Measurements from ENCODE around the gene DVL1. TPM values are rescaled to one million over a fixed set of nuclear protein-coding genes. Genes with fewer than 3 reads are reported as not detected.

DVL1 gene
- total and polyA plus RNA-seq, 10 of the 15 experiments (the other 5 are each of a cell fraction or from before 2014, with no cell fraction given), result 0.10 to 31.1 (median 4.6) TPM

- no peak for TF ChIP-seq E2F8 (IDR thresholded peaks at IDR 0.05; ENCODE audit: low read depth, partially characterized antibody)
- no peak for TF ChIP-seq IRF5 (IDR thresholded peaks at IDR 0.05; ENCODE audit: borderline replicate concordance)
- TF ChIP-seq CTCF (IDR thresholded peaks at IDR 0.05 in 2 of 3, conservative IDR thresholded peaks at IDR 0.05 in 1 of 3; ENCODE audit: control insufficient read depth in 2 of 3, extremely low read depth in 1 of 3, insufficient read depth in 1 of 3, low read depth in 3 of 3, low read length in 3 of 3), result no peak
- TF ChIP-seq JUND (IDR thresholded peaks at IDR 0.05; ENCODE audit: low read depth, low read length), result no peak
These were observed 43.8 kb upstream of the DVL1 start (continued) for GRCh38 chr1:1393014-1393413.

- SMC1A ChIA-PET (ENCODE audit: uncharacterized antibody, unreplicated experiment), result no interaction called here
- ATAC-seq, result no peak
- no peak for FAIRE-seq
- H3K27me3 ChIP-seq (replicated peaks in 1 of 2; ENCODE audit: control insufficient read depth in 2 of 2, insufficient read depth in 2 of 2, low read length in 1 of 2), result no peaks in the 10 kb centered on the region
- H3K9me3 ChIP-seq (replicated peaks; ENCODE audit: control insufficient read depth, insufficient read depth, low read length), result no peaks in the 10 kb centered on the region
- H2AFZ ChIP-seq (ENCODE audit: control insufficient read depth, low read depth, low read length), result no peak overlapping the region
- intact Hi-C loops (cut with micrococcal nuclease; ENCODE audit: unreplicated experiment), result no loop called here
- H3K27ac ChIP-seq (ENCODE audit: control insufficient read depth, insufficient read depth), result no peak overlapping the region
- H3K79me2 ChIP-seq (ENCODE audit: control insufficient read depth, insufficient read depth, low read length), result peaks cover 4% of the 10 kb centered on the region; the same call in 1 of the 2 replicates
- CTCF ChIA-PET, result interaction anchor here (1.3 to 1.6 kb wide), 2 partner anchors 11 to 19 kb away, joined by 5 to 7 read pairs; no protein-coding TSS in a partner anchor
- no peaks in the 10 kb centered on the region for H3K4me1 ChIP-seq (ENCODE audit: control insufficient read depth, insufficient read depth, low read length)
- H3K4me3 ChIP-seq, result no peak overlapping the region
- in situ Hi-C loops (cut with MboI), result no loop called here
- BruUV-seq (replicated peaks), result no TSS peak
- H4K20me1 ChIP-seq (ENCODE audit: control insufficient read depth, insufficient read depth), result no peaks in the 10 kb centered on the region
- no peak overlapping the region for H3K9ac ChIP-seq (ENCODE audit: control insufficient read depth, insufficient read depth, low read length)
- 91% methylated on average over 11 of the region's 12 CpGs for WGBS (ENCODE audit: insufficient coverage, insufficient replicate concordance, low lambda C conversion rate, missing lambda C conversion rate)
- POLR2A ChIA-PET, result no interaction called here
- peaks cover 50 to 51% of the 10 kb centered on the region in 2 experiments for H3K36me3 ChIP-seq (ENCODE audit: control insufficient read depth in 2 of 2, insufficient read depth in 2 of 2, low read length in 1 of 2)
- no peak for DNase-seq (ENCODE audit: low read depth, low spot score)
- RAD21 ChIA-PET (ENCODE audit: unreplicated experiment), result interaction anchor here (0.9 kb wide), 1 partner anchor 9 kb away, joined by 3 read pairs; no protein-coding TSS in a partner anchor
- no peak overlapping the region for H3K4me2 ChIP-seq (ENCODE audit: control insufficient read depth, insufficient read depth)
- TF ChIP-seq ZBTB11 (CRISPR knock-in tag; IDR thresholded peaks at IDR 0.05) (no peak), CEBPZ (IDR thresholded peaks at IDR 0.05; ENCODE audit: low read depth, low read length) (no peak), SREBF2 (IDR thresholded peaks at IDR 0.05; ENCODE audit: low read length) (no peak), PAX5 (IDR thresholded peaks at IDR 0.05; ENCODE audit: borderline replicate concordance, low read depth, low read length) (no peak)
These were observed 42.0 kb upstream of the DVL1 start for GRCh38 chr1:1391225-1391624.
